Fibroblast of lung (primary cell): Measurements from ENCODE around the gene PEX11G.

Experiments used
- EZH2 ChIP-seq: IDR thresholded peaks from 2 replicates; pipeline ENCODE4 v1.5.1; 2012; ENCODE audit warnings: low read length, control low read depth, mild to moderate bottlenecking; ENCODE audit errors: missing control alignments
- TF ChIP-seq, protein P1 (sequence below), 2 donors: IDR thresholded peaks in 1 of 2; conservative IDR thresholded peaks in 1 of 2; 1 replicate in 1 of 2; 2 replicates in 1 of 2; pipeline ENCODE4 v1.5.1; 2011 to 2012; ENCODE audit warnings: low read length in 2 of 2, control low read depth in 1 of 2, inconsistent platforms in 1 of 2, low read depth in 1 of 2, mild to moderate bottlenecking in 1 of 2

DNA sequence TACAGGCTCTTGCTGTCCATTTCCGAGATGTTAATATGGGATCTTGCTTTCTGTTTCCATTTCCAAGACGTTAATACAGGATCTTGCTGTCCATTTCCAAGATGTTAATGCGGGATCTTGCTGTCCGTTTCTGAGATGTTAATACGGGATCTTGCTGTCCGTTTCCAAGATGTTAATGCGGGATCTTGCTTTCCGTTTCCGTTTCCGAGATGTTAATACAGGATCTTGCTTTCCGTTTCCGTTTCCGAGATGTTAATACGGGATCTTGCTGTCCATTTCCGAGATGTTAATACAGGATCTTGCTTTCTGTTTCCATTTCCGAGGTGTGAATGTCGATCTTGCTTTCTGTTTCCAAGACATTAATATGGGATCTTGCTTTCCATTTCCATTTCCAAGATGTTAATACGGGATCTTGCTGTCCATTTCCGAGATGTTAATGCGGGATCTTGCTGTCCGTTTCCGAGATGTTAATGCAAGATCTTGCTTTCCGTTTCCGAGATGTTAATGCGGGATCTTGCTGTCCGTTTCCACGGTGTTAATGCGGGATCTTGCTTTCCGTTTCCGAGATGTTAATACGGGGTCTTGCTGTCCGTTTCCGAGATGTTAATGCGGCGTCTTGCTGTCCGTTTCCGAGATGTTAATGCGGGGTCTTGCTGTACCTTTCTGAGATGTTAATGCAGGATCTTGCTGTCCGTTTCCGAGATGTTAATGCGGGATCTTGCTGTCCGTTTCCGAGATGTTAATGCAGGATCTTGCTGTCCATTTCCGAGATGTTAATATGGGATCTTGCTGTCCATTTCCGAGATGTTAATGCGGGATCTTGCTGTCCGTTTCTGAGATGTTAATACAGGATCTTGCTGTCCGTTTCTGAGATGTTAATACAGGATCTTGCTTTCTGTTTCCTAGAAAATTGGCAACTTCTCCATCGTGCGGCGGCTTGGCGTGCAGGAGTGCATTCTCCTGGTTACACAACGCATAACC is 38.3 kb downstream of the PEX11G start:
- TF ChIP-seq, protein P1, sequence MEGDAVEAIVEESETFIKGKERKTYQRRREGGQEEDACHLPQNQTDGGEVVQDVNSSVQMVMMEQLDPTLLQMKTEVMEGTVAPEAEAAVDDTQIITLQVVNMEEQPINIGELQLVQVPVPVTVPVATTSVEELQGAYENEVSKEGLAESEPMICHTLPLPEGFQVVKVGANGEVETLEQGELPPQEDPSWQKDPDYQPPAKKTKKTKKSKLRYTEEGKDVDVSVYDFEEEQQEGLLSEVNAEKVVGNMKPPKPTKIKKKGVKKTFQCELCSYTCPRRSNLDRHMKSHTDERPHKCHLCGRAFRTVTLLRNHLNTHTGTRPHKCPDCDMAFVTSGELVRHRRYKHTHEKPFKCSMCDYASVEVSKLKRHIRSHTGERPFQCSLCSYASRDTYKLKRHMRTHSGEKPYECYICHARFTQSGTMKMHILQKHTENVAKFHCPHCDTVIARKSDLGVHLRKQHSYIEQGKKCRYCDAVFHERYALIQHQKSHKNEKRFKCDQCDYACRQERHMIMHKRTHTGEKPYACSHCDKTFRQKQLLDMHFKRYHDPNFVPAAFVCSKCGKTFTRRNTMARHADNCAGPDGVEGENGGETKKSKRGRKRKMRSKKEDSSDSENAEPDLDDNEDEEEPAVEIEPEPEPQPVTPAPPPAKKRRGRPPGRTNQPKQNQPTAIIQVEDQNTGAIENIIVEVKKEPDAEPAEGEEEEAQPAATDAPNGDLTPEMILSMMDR (conservative IDR thresholded peaks at IDR 0.05 in 1 of 2, IDR thresholded peaks at IDR 0.05 in 1 of 2; ENCODE audit: low read depth in 1 of 2, low read length in 2 of 2): no peak
- no peak for TF ChIP-seq EZH2
